Measurements from ENCODE around the gene TMPRSS13. TPM values are rescaled to one million over a fixed set of nuclear protein-coding genes. Genes with fewer than 3 reads are reported as not detected.

TMPRSS13 gene
- total and polyA plus RNA-seq, 8 donors, result 0.19 to 3.8 (median 1.2) TPM; not detected in 3

DNA sequence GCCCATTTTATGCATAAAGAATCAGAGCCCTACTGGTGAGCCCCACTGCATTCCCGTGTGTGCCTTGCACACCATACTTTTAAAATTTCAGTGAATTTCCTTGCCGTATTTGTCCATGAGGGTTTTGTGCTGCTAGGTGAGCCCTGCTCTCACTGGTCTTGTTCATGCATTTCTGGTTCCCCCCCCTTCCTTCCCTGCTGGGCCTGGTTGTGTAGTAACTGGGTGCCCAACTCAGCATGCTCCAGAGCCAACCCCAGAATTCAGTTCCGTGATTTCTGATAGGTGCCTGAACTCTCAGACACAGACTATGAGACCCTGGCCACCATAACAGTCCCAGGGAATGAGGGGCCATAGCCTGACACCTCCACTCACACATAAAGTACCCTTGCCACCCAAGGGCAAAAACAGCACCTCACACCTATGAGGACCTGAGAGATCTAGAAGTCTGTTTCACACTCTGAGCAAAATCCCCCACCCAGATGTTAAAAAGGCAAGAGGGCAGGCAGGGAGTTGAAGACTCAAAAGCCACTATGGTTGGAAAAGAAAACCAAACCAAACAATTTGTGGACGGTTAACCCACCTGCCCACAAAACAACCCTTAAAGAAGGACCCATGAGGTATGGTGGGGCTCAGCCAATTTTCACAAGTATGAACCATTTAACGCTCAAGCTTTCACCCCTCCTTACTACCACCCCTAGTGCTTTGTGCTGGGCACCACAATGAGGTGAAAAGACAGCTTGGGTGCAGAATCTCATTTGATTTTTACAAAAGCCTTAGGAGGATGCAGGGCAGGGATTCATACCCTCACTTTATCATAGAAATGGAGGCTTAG lies 40.2 kb upstream of the TMPRSS13 start:
- H3K27me3 ChIP-seq, result peaks cover 0 to 9% (median 0%) of the 10 kb centered on the region in 3 donors
- no peak overlapping the region for H3K4me3 ChIP-seq
- H3K27ac ChIP-seq, result no peak overlapping the region
- no peaks in the 10 kb centered on the region for H3K9me3 ChIP-seq
- TF ChIP-seq POLR2AphosphoS5 (IDR thresholded peaks at IDR 0.05) (no peak), POLR2A (IDR thresholded peaks at IDR 0.05) (no peak), EP300 (IDR thresholded peaks at IDR 0.05) (no peak)
- TF ChIP-seq, protein P1, sequence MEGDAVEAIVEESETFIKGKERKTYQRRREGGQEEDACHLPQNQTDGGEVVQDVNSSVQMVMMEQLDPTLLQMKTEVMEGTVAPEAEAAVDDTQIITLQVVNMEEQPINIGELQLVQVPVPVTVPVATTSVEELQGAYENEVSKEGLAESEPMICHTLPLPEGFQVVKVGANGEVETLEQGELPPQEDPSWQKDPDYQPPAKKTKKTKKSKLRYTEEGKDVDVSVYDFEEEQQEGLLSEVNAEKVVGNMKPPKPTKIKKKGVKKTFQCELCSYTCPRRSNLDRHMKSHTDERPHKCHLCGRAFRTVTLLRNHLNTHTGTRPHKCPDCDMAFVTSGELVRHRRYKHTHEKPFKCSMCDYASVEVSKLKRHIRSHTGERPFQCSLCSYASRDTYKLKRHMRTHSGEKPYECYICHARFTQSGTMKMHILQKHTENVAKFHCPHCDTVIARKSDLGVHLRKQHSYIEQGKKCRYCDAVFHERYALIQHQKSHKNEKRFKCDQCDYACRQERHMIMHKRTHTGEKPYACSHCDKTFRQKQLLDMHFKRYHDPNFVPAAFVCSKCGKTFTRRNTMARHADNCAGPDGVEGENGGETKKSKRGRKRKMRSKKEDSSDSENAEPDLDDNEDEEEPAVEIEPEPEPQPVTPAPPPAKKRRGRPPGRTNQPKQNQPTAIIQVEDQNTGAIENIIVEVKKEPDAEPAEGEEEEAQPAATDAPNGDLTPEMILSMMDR (IDR thresholded peaks at IDR 0.05), result no peak
- peaks cover 6 to 35% (median 10%) of the 10 kb centered on the region in 4 donors for H3K4me1 ChIP-seq
- WGBS, 5 donors, result 82 to 99% (median 90%) methylated on average over 5 of the region's 5 CpGs
- intact Hi-C loops (cut with DNase I; ENCODE audit: low total_unique reads), result no loop called here
- H3K36me3 ChIP-seq, result no peaks in the 10 kb centered on the region
- no peak for DNase-seq

DNA sequence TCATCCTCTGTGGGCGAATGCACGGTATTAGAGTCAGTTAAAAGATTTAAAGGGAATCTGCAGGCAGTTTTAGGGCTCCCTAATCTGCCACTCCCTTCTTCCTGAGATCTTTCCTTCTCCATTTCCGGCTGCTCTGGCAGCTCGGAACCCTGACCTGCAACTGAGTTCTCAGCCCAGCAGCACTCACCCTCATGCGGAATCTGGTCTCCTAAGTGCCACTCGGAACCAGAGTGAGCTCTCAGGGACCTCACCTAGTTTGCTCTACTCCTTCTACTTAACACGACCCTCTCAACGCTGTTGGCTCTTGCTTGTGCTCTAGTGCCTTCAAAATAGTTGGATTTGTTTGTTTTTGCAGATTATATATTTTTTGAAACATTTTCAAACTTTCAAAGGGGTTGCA lies 37.7 kb upstream of the TMPRSS13 start:
- intact Hi-C loops (cut with DNase I; ENCODE audit: low total_unique reads), result no loop called here
- Histone ChIP-seq H3K9me3 (no peaks in the 10 kb centered on the region), H3K4me3 (no peak overlapping the region), H3K27ac (no peak overlapping the region), H3K36me3 (no peaks in the 10 kb centered on the region), H3K4me1 (peaks cover 0 to 16% (median 0%) of the 10 kb centered on the region in 4 donors), H3K27me3 (peaks cover 0 to 9% (median 0%) of the 10 kb centered on the region in 3 donors)
- no peak for DNase-seq
- whole genome bisulfite sequencing, 5 donors, result 66 to 78% (median 67%) methylated on average over 8 of the region's 8 CpGs
- no peak for TF ChIP-seq POLR2AphosphoS5 (IDR thresholded peaks at IDR 0.05)

DNA sequence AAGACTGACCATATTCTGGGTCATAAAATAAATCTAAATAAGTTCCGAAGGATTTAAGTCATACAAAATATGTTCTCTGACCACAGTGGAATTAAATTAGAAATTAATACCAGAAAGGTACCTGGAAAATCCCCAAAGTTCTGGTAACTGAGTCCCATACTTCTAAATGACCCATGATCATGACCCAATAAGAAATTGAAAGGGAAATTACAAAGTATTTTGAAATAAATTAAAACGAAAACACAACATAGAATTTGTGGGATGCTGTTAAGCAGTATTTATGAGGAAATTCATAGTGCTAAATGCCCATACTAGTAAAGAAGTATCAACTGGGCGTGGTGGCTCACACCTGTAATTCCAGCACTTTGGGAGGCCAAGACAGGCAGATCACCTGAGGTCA lies 33.6 kb upstream of the TMPRSS13 start:
- intact Hi-C loops (cut with DNase I; ENCODE audit: low total_unique reads), result no loop called here
- no peak overlapping the region for H3K4me3 ChIP-seq
- 91 to 95% (median 93%) methylated on average over 3 of the region's 3 CpGs for WGBS, 5 donors
- no peaks in the 10 kb centered on the region for H3K9me3 ChIP-seq
- TF ChIP-seq POLR2AphosphoS5 (IDR thresholded peaks at IDR 0.05), result no peak
- no peak for TF ChIP-seq EP300 (IDR thresholded peaks at IDR 0.05)
- TF ChIP-seq, protein P1 (IDR thresholded peaks at IDR 0.05), result no peak
- no peak for TF ChIP-seq POLR2A (IDR thresholded peaks at IDR 0.05)
- DNase-seq, result no peak
- H3K27ac ChIP-seq, result no peak overlapping the region
- no peaks in the 10 kb centered on the region for H3K36me3 ChIP-seq
- H3K4me1 ChIP-seq, result no peaks in the 10 kb centered on the region
- H3K27me3 ChIP-seq, result peaks cover 0 to 1% (median 0%) of the 10 kb centered on the region in 3 donors

DNA sequence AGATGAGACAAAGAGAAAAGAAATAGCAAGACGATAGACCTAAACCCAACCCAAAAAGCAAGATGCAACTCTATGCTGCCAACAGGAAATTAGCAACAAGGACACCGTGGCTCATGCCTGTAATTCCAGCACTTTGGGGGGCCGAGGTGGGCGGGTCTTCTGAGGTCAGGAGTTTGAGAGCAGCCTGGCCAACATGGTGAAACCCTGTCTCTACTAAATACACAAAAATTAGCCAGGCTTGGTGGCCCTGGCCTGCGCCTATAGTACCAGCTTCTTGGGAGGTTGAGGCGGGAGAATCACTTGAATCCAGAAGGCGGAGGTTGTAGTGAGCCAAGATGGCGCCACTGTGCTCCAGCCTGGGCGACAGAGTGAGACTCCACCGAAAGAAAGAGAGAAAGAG lies 32.7 kb upstream of the TMPRSS13 start:
- intact Hi-C loops (cut with DNase I; ENCODE audit: low total_unique reads), result no loop called here
- Histone ChIP-seq H3K27ac (no peak overlapping the region), H3K36me3 (no peaks in the 10 kb centered on the region), H3K4me3 (no peak overlapping the region), H3K9me3 (peaks cover 0 to 9% (median 0%) of the 10 kb centered on the region in 4 donors), H3K27me3 (peaks cover 0 to 7% (median 0%) of the 10 kb centered on the region in 3 donors), H3K4me1 (no peaks in the 10 kb centered on the region)
- TF ChIP-seq, protein P1 (IDR thresholded peaks at IDR 0.05), result no peak
- no peak for TF ChIP-seq EP300 (IDR thresholded peaks at IDR 0.05)
- TF ChIP-seq POLR2AphosphoS5 (IDR thresholded peaks at IDR 0.05), result no peak
- TF ChIP-seq POLR2A (IDR thresholded peaks at IDR 0.05), result no peak
- no peak for DNase-seq
- 85 to 91% (median 86%) methylated on average over 10 of the region's 10 CpGs for WGBS, 5 donors

DNA sequence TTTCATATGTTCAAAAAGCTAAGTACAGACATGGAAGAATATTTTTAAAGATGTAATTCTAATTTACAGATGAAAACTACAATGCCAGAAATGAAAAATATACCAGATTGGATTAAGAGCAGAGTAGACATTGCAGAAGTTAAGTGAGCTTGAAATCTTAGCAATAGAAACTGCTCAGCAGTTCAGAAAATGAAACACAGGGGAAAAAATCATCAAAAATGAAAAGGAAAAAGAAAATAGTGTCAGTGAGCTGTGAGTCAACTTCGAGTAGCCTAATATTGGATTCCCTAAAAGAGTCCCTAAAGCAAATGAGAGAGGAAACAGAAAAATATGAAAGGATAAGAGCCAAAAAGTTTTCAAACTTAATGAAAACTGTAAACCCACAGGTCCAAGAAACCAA lies 31.2 kb upstream of the TMPRSS13 start:
- Histone ChIP-seq H3K36me3 (no peaks in the 10 kb centered on the region), H3K27me3 (peaks cover 0 to 7% (median 0%) of the 10 kb centered on the region in 3 donors), H3K4me1 (no peaks in the 10 kb centered on the region), H3K9me3 (peaks cover 0 to 9% (median 0%) of the 10 kb centered on the region in 4 donors), H3K4me3 (no peak overlapping the region), H3K27ac (no peak overlapping the region)
- DNase-seq, result no peak
- 69 to 87% (median 76%) methylated on average over 1 of the region's 1 CpG for WGBS, 5 donors
- intact Hi-C loops (cut with DNase I; ENCODE audit: low total_unique reads), result no loop called here
- no peak for TF ChIP-seq POLR2AphosphoS5 (IDR thresholded peaks at IDR 0.05)
- no peak for TF ChIP-seq EP300 (IDR thresholded peaks at IDR 0.05)
- no peak for TF ChIP-seq POLR2A (IDR thresholded peaks at IDR 0.05)
- TF ChIP-seq, protein P1 (IDR thresholded peaks at IDR 0.05), result no peak
